Astrocyte (in vitro differentiated cells and primary cell): Measurements from ENCODE around the gene FRMD5. TPM values are rescaled to one million over a fixed set of nuclear protein-coding genes. Genes with fewer than 3 reads are reported as not detected.
A peak's percentile ranks its signal among the peaks of the same experiment; 100 is the strongest.
"Not testable (repeated sequence)": the region's sequence is repeated elsewhere in the genome, so short reads cannot be mapped to it uniquely, and the experiment has no call there.

Experiments used
- DNase-seq: peaks from one replicate; pipeline ENCODE4 v3.0.0-alpha.2; 2010; ENCODE audit warnings: low read depth
- FAIRE-seq: peaks from 2 replicates; lab custom pipeline; 2011; peaks lifted over from hg19 to GRCh38; lab: Jason Lieb, UNC
- H2AFZ ChIP-seq: 2 replicates; pipeline ENCODE4 v1.6.0; 2012; ENCODE audit warnings: low read depth, low read length, inconsistent platforms
- H3K27ac ChIP-seq: 2 replicates; pipeline ENCODE4 v1.5.1; 2011; ENCODE audit warnings: low read depth, low read length, inconsistent platforms
- H3K27me3 ChIP-seq: 2 replicates; pipeline ENCODE4 v1.6.0; 2011; ENCODE audit warnings: low read length, inconsistent platforms; ENCODE audit not compliant: insufficient read depth
- H3K36me3 ChIP-seq: 2 replicates; pipeline ENCODE4 v1.5.1; 2011; ENCODE audit warnings: low read length, inconsistent platforms; ENCODE audit not compliant: insufficient read depth
- H3K4me1 ChIP-seq: 2 replicates; pipeline ENCODE4 v1.5.1; 2011; ENCODE audit warnings: low read length, inconsistent platforms; ENCODE audit not compliant: insufficient read depth
- H3K4me2 ChIP-seq: 2 replicates; pipeline ENCODE4 v1.6.0; 2012; ENCODE audit warnings: low read length, inconsistent platforms
- H3K4me3 ChIP-seq: 2 replicates; pipeline ENCODE4 v1.5.1; 2011; ENCODE audit warnings: low read depth, mild to moderate bottlenecking, low read length, inconsistent platforms; ENCODE audit not compliant: insufficient read depth
- H3K79me2 ChIP-seq: 2 replicates; pipeline ENCODE4 v1.6.0; 2012; ENCODE audit warnings: mild to moderate bottlenecking, low read length, inconsistent platforms; ENCODE audit not compliant: insufficient read depth
- H3K9ac ChIP-seq: 2 replicates; pipeline ENCODE4 v1.6.0; 2012; ENCODE audit warnings: mild to moderate bottlenecking, low read length, inconsistent platforms
- H3K9me3 ChIP-seq: 2 replicates; pipeline ENCODE4 v1.5.1; 2012; ENCODE audit warnings: low read depth, mild to moderate bottlenecking, low read length, inconsistent platforms; ENCODE audit not compliant: insufficient read depth
- H4K20me1 ChIP-seq: 2 replicates; pipeline ENCODE4 v1.6.0; 2012; ENCODE audit warnings: low read length, inconsistent platforms; ENCODE audit not compliant: insufficient read depth
- H3K27ac Mint-ChIP-seq: one replicate; pipeline ENCODE4 v1.8.0; 2021; ENCODE audit warnings: mild to moderate bottlenecking, mixed read lengths; ENCODE audit not compliant: unreplicated experiment
- H3K27me3 Mint-ChIP-seq: one replicate; pipeline ENCODE4 v1.8.0; 2021; ENCODE audit warnings: low read depth, mixed read lengths; ENCODE audit not compliant: unreplicated experiment
- H3K36me3 Mint-ChIP-seq: one replicate; pipeline ENCODE4 v1.8.0; 2021; ENCODE audit warnings: low read depth, mixed read lengths; ENCODE audit not compliant: unreplicated experiment
- H3K4me1 Mint-ChIP-seq: one replicate; pipeline ENCODE4 v1.8.0; 2021; ENCODE audit warnings: low read depth, mixed read lengths; ENCODE audit not compliant: unreplicated experiment
- H3K4me3 Mint-ChIP-seq: one replicate; pipeline ENCODE4 v1.8.0; 2021; ENCODE audit warnings: mild to moderate bottlenecking, moderate library complexity, mixed read lengths; ENCODE audit not compliant: unreplicated experiment
- H3K9me3 Mint-ChIP-seq: one replicate; pipeline ENCODE4 v1.8.0; 2021; ENCODE audit warnings: mild to moderate bottlenecking, mixed read lengths; ENCODE audit not compliant: unreplicated experiment
- CTCF ChIP-seq: IDR thresholded peaks from 2 replicates; pipeline ENCODE4 v1.5.1; 2011; ENCODE audit warnings: low read depth, mild to moderate bottlenecking, inconsistent platforms, low read length, moderate library complexity; ENCODE audit not compliant: insufficient read depth
- EZH2 ChIP-seq: IDR thresholded peaks from 2 replicates; pipeline ENCODE4 v1.6.1; 2012; ENCODE audit warnings: mild to moderate bottlenecking, low read length, inconsistent platforms; ENCODE audit not compliant: insufficient read depth
- total RNA-seq: library from RNA; stranded (reverse); gene quantifications from 2 replicates; pipeline ENCODE4 v1.2.1, GENCODE V29; 2021

FRMD5 gene
- total RNA-seq, 1 donor from 2014 or later: 19.6 TPM

DNA sequence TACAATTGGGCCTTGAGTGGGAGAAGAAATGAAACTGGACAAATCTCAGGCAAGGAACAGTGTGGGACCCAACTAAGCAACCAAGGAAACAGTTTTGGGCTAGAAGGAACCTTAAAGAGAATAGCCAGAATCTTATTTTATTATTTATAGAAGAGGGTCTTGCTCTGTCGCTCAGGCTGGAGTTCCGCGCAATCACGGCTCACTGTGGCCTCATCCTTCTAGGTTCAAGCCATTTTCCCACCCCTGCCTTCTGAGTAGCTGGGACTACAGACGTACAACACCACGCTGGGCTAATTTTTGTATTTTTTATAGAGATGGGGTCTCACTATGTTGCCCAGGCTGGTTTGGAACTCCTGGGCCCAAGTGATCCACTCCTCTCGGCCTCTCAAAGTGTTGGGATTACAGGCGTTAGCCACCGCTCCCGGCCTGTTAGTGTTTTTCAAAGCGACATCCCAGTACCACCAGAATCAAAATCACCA is 369.0 kb downstream of the FRMD5 start:
- H3K9ac ChIP-seq: no peak overlapping the region
- FAIRE-seq: no peak

GRCh38 chr15:43825305-43825704 is 369.8 kb downstream of the FRMD5 start:
- not testable (repeated sequence) for H3K27ac Mint-ChIP-seq, H3K36me3 Mint-ChIP-seq, H3K4me3 Mint-ChIP-seq, H2AFZ ChIP-seq, H3K27me3 ChIP-seq, H3K4me2 ChIP-seq, H3K27me3 Mint-ChIP-seq, FAIRE-seq, H3K4me3 ChIP-seq, H3K9me3 Mint-ChIP-seq, H3K9me3 ChIP-seq, H3K36me3 ChIP-seq, H3K4me1 Mint-ChIP-seq, H3K27ac ChIP-seq, DNase-seq, H3K9ac ChIP-seq
- Histone ChIP-seq H4K20me1 (peaks cover 10% of the 10 kb centered on the region), H3K79me2 (peaks cover 48% of the 10 kb centered on the region), H3K4me1 (peaks cover 12% of the 10 kb centered on the region)

More for the DNA sequence above, 369.0 kb downstream of the FRMD5 start:
- Mint-ChIP-seq H3K9me3 (no peaks in the 10 kb centered on the region), H3K27ac (no peak overlapping the region), H3K4me1 (peaks cover 9% of the 10 kb centered on the region), H3K27me3 (no peaks in the 10 kb centered on the region), H3K36me3 (peaks cover 2% of the 10 kb centered on the region), H3K4me3 (no peak overlapping the region)
- Histone ChIP-seq H3K27ac (no peak overlapping the region), H3K9me3 (no peaks in the 10 kb centered on the region), H3K79me2 (peaks cover 41% of the 10 kb centered on the region), H3K36me3 (no peaks in the 10 kb centered on the region), H3K4me2 (peak overlapping the region; percentile 95), H2AFZ (no peak overlapping the region), H3K27me3 (no peaks in the 10 kb centered on the region), H4K20me1 (peaks cover 5% of the 10 kb centered on the region), H3K4me1 (peaks cover 12% of the 10 kb centered on the region), H3K4me3 (no peak overlapping the region)
- TF ChIP-seq CTCF (no peak), EZH2 (no peak)
- DNase-seq: no peak

- Mint-ChIP-seq H3K4me3 (peak within 1 kb of the TSS; percentile 96), H3K9me3 (no peaks in the 10 kb centered on the region), H3K4me1 (peaks cover 9% of the 10 kb centered on the region), H3K27me3 (no peaks in the 10 kb centered on the region), H3K36me3 (peaks cover 2% of the 10 kb centered on the region), H3K27ac (peak within 1 kb of the TSS; percentile 94)
- peak within 1 kb of the TSS; percentile 65 for H2AFZ ChIP-seq
- TF ChIP-seq EZH2 (no peak), CTCF (no peak)
- H3K36me3 ChIP-seq: no peaks in the 10 kb centered on the region
- H3K27me3 ChIP-seq: no peaks in the 10 kb centered on the region
- no peaks in the 10 kb centered on the region for H3K9me3 ChIP-seq
- H3K4me2 ChIP-seq: peak within 1 kb of the TSS; percentile 89
- peaks cover 10% of the 10 kb centered on the region for H4K20me1 ChIP-seq
- peak within 1 kb of the TSS; percentile 97 for H3K27ac ChIP-seq
- FAIRE-seq: peak; percentile 89
- H3K9ac ChIP-seq: peak within 1 kb of the TSS; percentile 99
- peak within 1 kb of the TSS; percentile 96 for H3K4me3 ChIP-seq
- H3K4me1 ChIP-seq: peaks cover 12% of the 10 kb centered on the region
- DNase-seq: peak; percentile 97
- H3K79me2 ChIP-seq: peaks cover 56% of the 10 kb centered on the region
Observed at GRCh38 chr15:43824302-43825246, 370.5 kb downstream of the FRMD5 start, which contains the start of gene MFAP1. TSS of gene MFAP1 (minus strand) at chr15:43824690. CDS start at chr15:43824569, 121 bp downstream.
